Parietal lobe (tissue), 2 donors: ENCODE measurements around the gene PLPPR3. TPM values are rescaled to one million over a fixed set of nuclear protein-coding genes. Genes with fewer than 3 reads are reported as not detected.

Experiments
- small RNA-seq: library from RNA; depleted of rRNA; stranded (forward); fragments of <200 nt; gene quantifications from one replicate; pipeline ENCODE3, GENCODE V24; 2014; ENCODE audit warnings: low replicate concordance
- total RNA-seq: library from RNA; depleted of rRNA; stranded (reverse); fragments of >200 nt; gene quantifications from one replicate; pipeline ENCODE4 v1.2.3, GENCODE V29; 2014

The PLPPR3 gene
- 98.3 TPM for total RNA-seq

DNA sequence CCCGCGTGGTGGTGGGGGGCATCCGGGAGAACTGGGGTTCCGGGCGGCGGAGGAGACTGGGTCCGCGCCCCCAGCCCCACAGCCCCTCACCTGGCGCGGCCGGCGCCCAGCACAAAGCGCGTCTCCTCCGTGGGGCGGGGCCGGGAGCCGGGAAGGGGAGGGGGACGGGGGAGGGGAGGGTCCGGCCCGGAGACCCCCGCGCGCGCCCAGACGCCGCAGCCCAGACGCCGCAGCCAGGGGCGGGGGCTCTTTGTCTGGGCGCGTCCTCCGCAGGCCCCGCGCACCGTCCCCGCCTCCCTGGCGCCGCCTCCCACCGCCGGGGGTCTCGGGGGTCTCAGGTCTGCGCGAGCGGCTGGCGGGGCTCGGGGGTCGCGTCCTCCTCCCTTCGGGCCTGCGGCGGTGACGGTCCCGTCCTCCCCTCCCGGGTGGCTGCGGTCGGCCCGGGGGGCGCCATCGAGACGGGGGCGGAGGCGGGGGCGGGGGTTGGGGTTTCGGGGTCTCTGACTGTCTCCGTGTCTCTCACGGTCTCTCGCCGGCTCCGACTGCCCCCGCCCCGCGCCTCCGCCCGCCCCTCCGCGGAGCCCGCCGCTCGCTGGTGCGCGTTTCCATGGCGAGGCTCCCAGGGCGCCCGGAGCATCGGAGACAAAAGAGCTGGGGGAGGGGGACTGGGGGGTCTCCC, at the start of gene PLPPR3:
Gene PLPPR3 (minus strand): TSS at position 131 of the 679 bp plus-strand sequence. CDS start 396 bp downstream, outside the sequence.

DNA sequence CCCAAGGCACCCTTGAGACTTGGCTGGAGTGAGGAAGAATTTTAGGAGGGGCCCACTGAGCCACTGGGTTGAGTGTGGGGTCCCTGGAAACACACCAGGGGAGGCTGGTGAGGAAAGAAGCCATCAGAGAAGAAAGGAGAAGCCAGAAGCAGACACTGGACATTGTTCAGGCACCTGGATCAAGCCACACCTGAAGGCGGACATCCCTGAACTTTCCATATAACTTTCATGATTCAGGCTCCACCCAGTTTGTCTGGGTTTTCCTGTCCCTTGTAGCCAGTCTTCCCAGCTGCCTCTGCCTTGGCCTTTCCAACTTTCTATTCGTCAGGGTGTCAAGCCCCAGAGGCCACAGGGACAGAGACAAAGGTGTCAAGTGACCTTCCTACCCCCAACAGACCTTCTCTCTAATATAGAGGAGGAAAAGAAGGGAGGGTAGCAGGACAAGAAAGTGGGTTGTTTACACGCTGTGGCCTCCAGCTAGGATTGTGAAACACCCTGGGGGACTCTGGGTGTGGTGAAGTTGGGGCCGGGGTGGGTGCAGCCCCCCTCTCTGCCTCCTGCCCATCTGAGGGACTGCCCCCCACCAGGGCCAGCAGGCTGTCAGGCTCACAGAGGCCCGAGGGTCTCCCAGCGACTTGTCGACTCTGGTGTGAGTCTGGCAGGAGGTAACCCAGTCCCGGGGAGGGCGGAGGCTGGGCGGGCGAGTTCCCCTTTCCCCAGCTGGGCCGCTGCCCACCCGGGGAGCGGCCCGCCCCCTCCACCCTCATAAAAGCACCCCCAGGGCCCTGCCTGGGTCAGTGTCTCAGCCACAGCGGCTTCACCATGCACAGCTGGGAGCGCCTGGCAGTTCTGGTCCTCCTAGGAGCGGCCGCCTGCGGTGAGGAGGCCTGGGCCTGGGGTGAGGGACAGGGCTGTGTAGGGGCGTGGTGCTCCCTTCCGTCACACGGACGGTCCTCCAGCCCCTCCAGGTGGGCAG, 37.4 kb upstream of the PLPPR3 start, which contains the start of gene CFD:
Gene CFD (plus strand): TSS at position 797 of the 976 bp plus-strand sequence. CDS start 26 bp downstream, at position 823.

DNA sequence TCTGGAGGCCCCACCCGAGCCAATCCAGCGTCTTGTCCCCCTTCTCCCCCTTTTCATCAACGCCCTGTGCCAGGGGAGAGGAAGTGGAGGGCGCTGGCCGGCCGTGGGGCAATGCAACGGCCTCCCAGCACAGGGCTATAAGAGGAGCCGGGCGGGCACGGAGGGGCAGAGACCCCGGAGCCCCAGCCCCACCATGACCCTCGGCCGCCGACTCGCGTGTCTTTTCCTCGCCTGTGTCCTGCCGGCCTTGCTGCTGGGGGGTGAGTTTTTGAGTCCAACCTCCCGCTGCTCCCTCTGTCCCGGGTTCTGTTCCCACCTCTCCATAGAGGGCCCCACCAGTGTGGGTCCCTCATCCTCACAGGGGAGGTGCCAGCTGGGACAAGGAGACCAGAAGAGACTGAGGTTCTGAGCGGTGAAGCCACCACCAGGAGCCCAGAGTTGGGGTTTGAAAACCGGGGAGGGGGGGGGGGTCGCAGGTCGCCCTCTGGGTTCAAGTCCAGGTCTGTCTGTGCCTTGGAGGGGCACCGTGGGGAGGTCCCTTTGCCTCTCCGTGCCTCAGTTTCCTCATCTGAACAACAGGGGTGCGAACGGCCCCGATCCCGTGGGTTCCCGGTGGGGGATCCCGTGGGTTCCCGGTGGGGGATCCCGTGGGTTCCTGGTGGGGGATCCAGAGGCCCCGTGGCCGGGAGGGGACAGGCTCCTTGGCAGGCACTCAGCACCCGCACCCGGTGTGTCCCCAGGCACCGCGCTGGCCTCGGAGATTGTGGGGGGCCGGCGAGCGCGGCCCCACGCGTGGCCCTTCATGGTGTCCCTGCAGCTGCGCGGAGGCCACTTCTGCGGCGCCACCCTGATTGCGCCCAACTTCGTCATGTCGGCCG, 30.6 kb upstream of the PLPPR3 start, which contains the start of gene ELANE:
Gene ELANE (plus strand): TSS at position 168 of the 878 bp plus-strand sequence. CDS start 26 bp downstream, at position 194.

DNA sequence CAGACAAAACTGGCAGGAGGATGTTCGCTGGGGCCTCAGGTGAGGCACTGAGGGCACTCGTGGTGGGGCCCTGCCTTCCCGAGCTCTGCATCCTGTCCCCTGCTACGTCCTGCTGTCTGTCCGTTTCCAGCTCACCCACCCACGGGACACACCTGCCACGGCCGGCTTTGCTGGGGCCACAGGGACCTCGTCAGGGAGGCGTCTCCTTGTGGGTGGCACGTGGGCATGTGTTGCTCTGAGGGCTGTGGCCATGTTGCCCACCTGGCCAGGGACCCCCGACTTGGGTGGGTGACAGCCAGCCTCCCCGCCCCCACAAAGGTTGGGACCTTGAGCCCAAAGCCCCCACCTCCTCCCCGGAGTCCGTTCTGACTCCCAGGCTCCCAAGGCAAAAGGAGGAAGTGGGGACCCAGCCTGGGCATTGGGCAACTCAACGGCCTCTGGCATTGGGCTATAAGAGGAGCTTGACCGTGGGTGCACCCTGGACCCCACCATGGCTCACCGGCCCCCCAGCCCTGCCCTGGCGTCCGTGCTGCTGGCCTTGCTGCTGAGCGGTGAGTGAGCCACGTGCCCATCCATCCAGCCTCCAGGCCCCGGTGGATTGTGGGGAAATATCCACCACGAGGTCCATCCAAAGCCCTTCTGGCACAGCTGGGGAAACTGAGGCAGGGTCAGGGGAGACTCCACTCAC, 18.9 kb upstream of the PLPPR3 start, which contains the start of gene PRTN3:
Gene PRTN3 (plus strand): TSS at position 481 of the 688 bp plus-strand sequence. CDS start 10 bp downstream, at position 491.

GRCh38 chr19:827710-828321, 6.1 kb upstream of the PLPPR3 start, which contains the start of gene AZU1:
Gene AZU1, plus strand, starts transcription at chr19:827837. Its CDS starts 10 bp downstream, at chr19:827847.

GRCh38 chr19:796692-797527, 24.8 kb downstream of the PLPPR3 start, which contains the start of gene PTBP1:
Gene PTBP1, plus strand, starts transcription at chr19:797452. Its CDS starts 46 bp downstream, at chr19:797498.

Small RNAs within 50 kb of the gene (small RNA-seq; reads per million reads assigned to genes)
- not detected for gene MIR3187

Other genes starting within 250 kb of the PLPPR3 start
- gene BSG, start 249.4 kb downstream of the PLPPR3 start, total RNA-seq, result 101 TPM
- 9.1 TPM for gene HCN2, start 232.1 kb downstream of the PLPPR3 start, total RNA-seq
- 21.6 TPM for gene POLRMT, start 188.4 kb downstream of the PLPPR3 start, total RNA-seq
- gene FGF22, start 182.1 kb downstream of the PLPPR3 start, total RNA-seq, result 0.63 TPM
- 20.0 TPM for gene RNF126, start 158.7 kb downstream of the PLPPR3 start, total RNA-seq
- 2.8 TPM for gene FSTL3, start 145.6 kb downstream of the PLPPR3 start, total RNA-seq
- not detected for gene PRSS57, start 126.5 kb downstream of the PLPPR3 start, total RNA-seq
- 123 TPM for gene PALM, start 113.0 kb downstream of the PLPPR3 start, total RNA-seq
- gene MISP, start 70.8 kb downstream of the PLPPR3 start, total RNA-seq, result not detected
- gene PTBP1, start 24.5 kb downstream of the PLPPR3 start, total RNA-seq, result 60.7 TPM
- 0.94 TPM for gene AZU1, start 5.9 kb upstream of the PLPPR3 start, total RNA-seq
- 0.94 TPM for gene PRTN3, start 19.0 kb upstream of the PLPPR3 start, total RNA-seq
- not detected for gene ELANE, start 30.3 kb upstream of the PLPPR3 start, total RNA-seq
- gene CFD, start 37.7 kb upstream of the PLPPR3 start, total RNA-seq, result 0.31 TPM
- gene MED16, start 71.2 kb upstream of the PLPPR3 start, total RNA-seq, result 35.4 TPM
- gene RNU6-9, start 71.5 kb upstream of the PLPPR3 start, total RNA-seq, result not detected
- gene R3HDM4, start 91.3 kb upstream of the PLPPR3 start, total RNA-seq, result 29.1 TPM
- gene KISS1R, start 95.4 kb upstream of the PLPPR3 start, total RNA-seq, result not detected
- 11.3 TPM for gene ARID3A, start 104.1 kb upstream of the PLPPR3 start, total RNA-seq
- gene WDR18, start 162.4 kb upstream of the PLPPR3 start, total RNA-seq, result 36.0 TPM
- not detected for gene GRIN3B, start 178.5 kb upstream of the PLPPR3 start, total RNA-seq
- 59.8 TPM for gene TMEM259, start 199.2 kb upstream of the PLPPR3 start, total RNA-seq
- gene RNU6-2, start 199.6 kb upstream of the PLPPR3 start, total RNA-seq, result not detected
- 6.3 TPM for gene CNN2, start 204.7 kb upstream of the PLPPR3 start, total RNA-seq
- 4.4 TPM for gene ABCA7, start 218.2 kb upstream of the PLPPR3 start, total RNA-seq
- gene ARHGAP45, start 245.2 kb upstream of the PLPPR3 start, total RNA-seq, result 2.8 TPM